RCC 7860 (cell line): ENCODE data around the gene THBS3.
"Not testable (repeated sequence)": the region's sequence is repeated elsewhere in the genome, so short reads cannot be mapped to it uniquely, and the experiment has no call there.

Source experiments
- DNase-seq: peaks from one replicate; pipeline ENCODE4 v3.0.0-alpha.2; 2015; ENCODE audit warnings: low spot score
- FAIRE-seq: peaks from 2 replicates; lab custom pipeline; 2012; peaks lifted over from hg19 to GRCh38; lab: Jason Lieb, UNC

The THBS3 gene

GRCh38 chr1:155160128-155160527 is 47.6 kb downstream of the THBS3 start:
- no peak for DNase-seq
- no peak for FAIRE-seq

- DNase-seq (no peak), FAIRE-seq (no peak)
Measured at GRCh38 chr1:155158991-155159390, 48.7 kb downstream of the THBS3 start.

- DNase-seq, FAIRE-seq: not testable (repeated sequence)
Measured at GRCh38 chr1:155155996-155156643, 51.6 kb downstream of the THBS3 start.
